PFSK-1 (cell line): ENCODE data around the gene NEURL2.

ENCODE experiments used
- POLR2AphosphoS5 ChIP-seq: IDR thresholded peaks from 2 replicates; pipeline ENCODE4 v1.6.1; 2012; ENCODE audit warnings: low read depth, mild to moderate bottlenecking, control low read depth, low read length, moderate library complexity
- TF ChIP-seq, protein P1 (sequence below), 2 experiments: IDR thresholded peaks; 2 replicates each; pipeline versions ENCODE4 v1.6.1 to v1.8.0; 2011 to 2012; ENCODE audit warnings: low read depth in 2 of 2, low read length in 2 of 2, control low read depth in 1 of 2, inconsistent platforms in 1 of 2, mild to moderate bottlenecking in 1 of 2, moderate library complexity in 1 of 2; ENCODE audit not compliant: insufficient read depth in 1 of 2

DNA sequence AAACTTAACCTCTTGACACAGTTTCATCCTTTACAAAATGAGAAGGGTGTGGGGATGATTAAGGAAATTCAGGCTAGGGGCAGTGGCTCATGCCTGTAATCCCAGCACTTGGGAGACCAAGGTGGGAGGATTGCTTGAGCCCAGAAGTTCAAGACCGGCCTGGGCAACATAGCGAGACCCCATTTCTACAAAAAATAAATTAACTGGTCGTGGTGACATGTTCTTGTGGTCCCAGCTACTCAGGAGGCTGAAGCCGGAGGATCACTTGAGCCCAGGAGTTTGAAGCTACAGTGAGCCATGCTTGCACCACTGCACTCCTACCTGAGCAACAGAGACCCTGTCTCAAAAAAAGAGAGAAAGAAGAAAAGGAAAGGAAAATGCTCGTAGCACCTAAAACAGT, 24.6 kb downstream of the NEURL2 start:
- TF ChIP-seq, protein P1, sequence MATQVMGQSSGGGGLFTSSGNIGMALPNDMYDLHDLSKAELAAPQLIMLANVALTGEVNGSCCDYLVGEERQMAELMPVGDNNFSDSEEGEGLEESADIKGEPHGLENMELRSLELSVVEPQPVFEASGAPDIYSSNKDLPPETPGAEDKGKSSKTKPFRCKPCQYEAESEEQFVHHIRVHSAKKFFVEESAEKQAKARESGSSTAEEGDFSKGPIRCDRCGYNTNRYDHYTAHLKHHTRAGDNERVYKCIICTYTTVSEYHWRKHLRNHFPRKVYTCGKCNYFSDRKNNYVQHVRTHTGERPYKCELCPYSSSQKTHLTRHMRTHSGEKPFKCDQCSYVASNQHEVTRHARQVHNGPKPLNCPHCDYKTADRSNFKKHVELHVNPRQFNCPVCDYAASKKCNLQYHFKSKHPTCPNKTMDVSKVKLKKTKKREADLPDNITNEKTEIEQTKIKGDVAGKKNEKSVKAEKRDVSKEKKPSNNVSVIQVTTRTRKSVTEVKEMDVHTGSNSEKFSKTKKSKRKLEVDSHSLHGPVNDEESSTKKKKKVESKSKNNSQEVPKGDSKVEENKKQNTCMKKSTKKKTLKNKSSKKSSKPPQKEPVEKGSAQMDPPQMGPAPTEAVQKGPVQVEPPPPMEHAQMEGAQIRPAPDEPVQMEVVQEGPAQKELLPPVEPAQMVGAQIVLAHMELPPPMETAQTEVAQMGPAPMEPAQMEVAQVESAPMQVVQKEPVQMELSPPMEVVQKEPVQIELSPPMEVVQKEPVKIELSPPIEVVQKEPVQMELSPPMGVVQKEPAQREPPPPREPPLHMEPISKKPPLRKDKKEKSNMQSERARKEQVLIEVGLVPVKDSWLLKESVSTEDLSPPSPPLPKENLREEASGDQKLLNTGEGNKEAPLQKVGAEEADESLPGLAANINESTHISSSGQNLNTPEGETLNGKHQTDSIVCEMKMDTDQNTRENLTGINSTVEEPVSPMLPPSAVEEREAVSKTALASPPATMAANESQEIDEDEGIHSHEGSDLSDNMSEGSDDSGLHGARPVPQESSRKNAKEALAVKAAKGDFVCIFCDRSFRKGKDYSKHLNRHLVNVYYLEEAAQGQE (IDR thresholded peaks at IDR 0.05; ENCODE audit: insufficient read depth in 1 of 2, low read depth in 2 of 2, low read length in 2 of 2) = no peak
- TF ChIP-seq POLR2AphosphoS5 = no peak
